MCF 10A (cell line): ENCODE measurements around the gene FBLN2. TPM values are rescaled to one million over a fixed set of nuclear protein-coding genes. Genes with fewer than 3 reads are reported as not detected.

Experiments used
- BruUV-seq: library from RNA; stranded (reverse); fragments of 400-500 nt; replicated peaks from 2 replicates; lab custom pipeline; 2021; lab: Mats Ljungman, UMichigan
- CTCF ChIA-PET: fragments of 300-600 bp; sonication (Branson Sonifier 250); formaldehyde crosslinking; extraction: SDS; loops from one replicate; lab custom pipeline; 2021; ENCODE audit warnings: antibody characterized with exemption, inconsistent platforms; lab: Yijun Ruan, JAX
- POLR2A ChIA-PET: fragments of 300-600, 350-650 bp; sonication (Branson Sonifier 250); formaldehyde crosslinking; extraction: SDS; loops from one replicate; lab custom pipeline; 2020; ENCODE audit warnings: antibody characterized with exemption, inconsistent platforms; lab: Yijun Ruan, JAX
- DNase-seq: peaks from one replicate; pipeline ENCODE4 v3.0.0-alpha.2; 2018; ENCODE audit not compliant: unreplicated experiment
- H3K27ac Mint-ChIP-seq: one replicate; pipeline ENCODE4 v1.8.0; 2022; ENCODE audit warnings: mild to moderate bottlenecking, low read depth, mixed read lengths; ENCODE audit not compliant: unreplicated experiment
- H3K27me3 Mint-ChIP-seq: one replicate; pipeline ENCODE4 v1.8.0; 2022; ENCODE audit warnings: mixed read lengths; ENCODE audit not compliant: insufficient read depth, unreplicated experiment
- H3K36me3 Mint-ChIP-seq: one replicate; pipeline ENCODE4 v1.8.0; 2022; ENCODE audit warnings: mild to moderate bottlenecking, moderate library complexity, mixed read lengths; ENCODE audit not compliant: insufficient read depth, unreplicated experiment
- H3K4me1 Mint-ChIP-seq: one replicate; pipeline ENCODE4 v1.8.0; 2022; ENCODE audit warnings: mixed read lengths; ENCODE audit not compliant: insufficient read depth, unreplicated experiment
- H3K4me3 Mint-ChIP-seq: one replicate; pipeline ENCODE4 v1.8.0; 2022; ENCODE audit warnings: mild to moderate bottlenecking, moderate library complexity, mixed read lengths; ENCODE audit not compliant: unreplicated experiment
- H3K9me3 Mint-ChIP-seq: one replicate; pipeline ENCODE4 v1.8.0; 2022; ENCODE audit warnings: mixed read lengths; ENCODE audit not compliant: unreplicated experiment
- intact Hi-C: fragments of 100-400 bp; cut with micrococcal nuclease; formaldehyde crosslinking; loops from 2 replicates; pipeline ENCODE4 v1.14.1; 2022
- total RNA-seq: library from RNA; stranded (reverse); gene quantifications from 2 replicates; pipeline ENCODE4 v1.2.3, GENCODE V29; 2022
- TF ChIP-seq, protein P1 (sequence below): fragments of 200-600 bp; IDR thresholded peaks from one replicate; pipeline ENCODE4 v1.8.0; 2022; ENCODE audit warnings: antibody characterized with exemption, mild to moderate bottlenecking; ENCODE audit not compliant: unreplicated experiment

Gene FBLN2
- total RNA-seq, 1 experiment from 2014 or later = not detected

DNA sequence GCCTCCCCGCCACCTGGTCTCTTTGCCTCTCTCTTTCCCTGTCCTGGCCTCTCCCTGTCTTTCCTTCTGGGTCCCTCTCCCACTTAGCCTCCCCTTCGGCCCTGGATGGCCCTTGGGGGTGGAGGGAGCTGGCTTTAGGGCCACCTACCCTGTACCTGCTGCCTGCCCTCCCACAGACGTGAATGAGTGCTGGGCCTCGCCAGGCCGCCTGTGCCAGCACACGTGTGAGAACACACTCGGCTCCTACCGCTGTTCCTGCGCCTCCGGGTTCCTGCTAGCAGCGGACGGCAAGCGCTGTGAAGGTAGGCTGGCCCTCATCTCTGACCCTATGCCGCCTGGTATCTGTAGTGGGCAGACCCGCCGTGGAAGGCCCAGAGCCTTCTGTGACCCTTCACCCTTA, 80.7 kb downstream of the FBLN2 start:
- ChIA-PET CTCF (no interaction called here), POLR2A (no interaction called here)
- DNase-seq = no peak
- H3K36me3 Mint-ChIP-seq = no peaks in the 10 kb centered on the region
- intact Hi-C loops = no loop called here
- BruUV-seq = no TSS peak
- H3K27me3 Mint-ChIP-seq = no peaks in the 10 kb centered on the region
- H3K9me3 Mint-ChIP-seq = no peaks in the 10 kb centered on the region
- no peak overlapping the region for H3K4me3 Mint-ChIP-seq
- no peaks in the 10 kb centered on the region for H3K4me1 Mint-ChIP-seq
- TF ChIP-seq, protein P1, sequence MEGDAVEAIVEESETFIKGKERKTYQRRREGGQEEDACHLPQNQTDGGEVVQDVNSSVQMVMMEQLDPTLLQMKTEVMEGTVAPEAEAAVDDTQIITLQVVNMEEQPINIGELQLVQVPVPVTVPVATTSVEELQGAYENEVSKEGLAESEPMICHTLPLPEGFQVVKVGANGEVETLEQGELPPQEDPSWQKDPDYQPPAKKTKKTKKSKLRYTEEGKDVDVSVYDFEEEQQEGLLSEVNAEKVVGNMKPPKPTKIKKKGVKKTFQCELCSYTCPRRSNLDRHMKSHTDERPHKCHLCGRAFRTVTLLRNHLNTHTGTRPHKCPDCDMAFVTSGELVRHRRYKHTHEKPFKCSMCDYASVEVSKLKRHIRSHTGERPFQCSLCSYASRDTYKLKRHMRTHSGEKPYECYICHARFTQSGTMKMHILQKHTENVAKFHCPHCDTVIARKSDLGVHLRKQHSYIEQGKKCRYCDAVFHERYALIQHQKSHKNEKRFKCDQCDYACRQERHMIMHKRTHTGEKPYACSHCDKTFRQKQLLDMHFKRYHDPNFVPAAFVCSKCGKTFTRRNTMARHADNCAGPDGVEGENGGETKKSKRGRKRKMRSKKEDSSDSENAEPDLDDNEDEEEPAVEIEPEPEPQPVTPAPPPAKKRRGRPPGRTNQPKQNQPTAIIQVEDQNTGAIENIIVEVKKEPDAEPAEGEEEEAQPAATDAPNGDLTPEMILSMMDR = no peak
- H3K27ac Mint-ChIP-seq = no peak overlapping the region

DNA sequence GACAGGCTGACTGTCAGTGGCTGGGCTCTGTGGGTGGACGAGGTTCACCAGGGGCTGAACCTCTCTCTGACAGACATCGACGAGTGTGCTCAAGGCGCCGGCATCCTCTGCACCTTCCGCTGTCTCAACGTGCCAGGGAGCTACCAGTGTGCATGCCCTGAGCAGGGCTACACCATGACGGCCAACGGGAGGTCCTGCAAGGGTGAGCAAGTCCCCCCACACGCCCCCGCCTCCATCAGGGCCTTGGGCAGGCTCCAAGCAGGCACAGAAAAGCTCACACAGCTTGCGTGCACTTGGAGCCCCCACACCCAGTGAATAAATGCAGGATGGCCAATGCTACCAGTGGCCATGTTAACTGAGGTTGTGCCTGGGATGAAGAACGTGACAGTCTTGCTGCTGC, 82.3 kb downstream of the FBLN2 start:
- TF ChIP-seq, protein P1 = no peak
- no peaks in the 10 kb centered on the region for H3K9me3 Mint-ChIP-seq
- intact Hi-C loops = no loop called here
- no peak overlapping the region for H3K27ac Mint-ChIP-seq
- CTCF ChIA-PET = interaction anchor here (1.1 to 1.7 kb wide), 4 partner anchors 11 to 18 kb away, joined by 3 to 7 read pairs (median 4); no protein-coding TSS in a partner anchor
- POLR2A ChIA-PET = interaction anchor here (0.7 kb wide), 1 partner anchor 60 kb away, joined by 3 read pairs; no protein-coding TSS in a partner anchor
- H3K27me3 Mint-ChIP-seq = no peaks in the 10 kb centered on the region
- no TSS peak for BruUV-seq
- no peaks in the 10 kb centered on the region for H3K4me1 Mint-ChIP-seq
- no peak overlapping the region for H3K4me3 Mint-ChIP-seq
- H3K36me3 Mint-ChIP-seq = no peaks in the 10 kb centered on the region
- DNase-seq = no peak

GRCh38 chr3:13633176-13633575, 84.3 kb downstream of the FBLN2 start:
- TF ChIP-seq, protein P1 = no peak
- Mint-ChIP-seq H3K4me1 (no peaks in the 10 kb centered on the region), H3K27me3 (no peaks in the 10 kb centered on the region), H3K27ac (no peak overlapping the region), H3K36me3 (no peaks in the 10 kb centered on the region), H3K4me3 (no peak overlapping the region), H3K9me3 (no peaks in the 10 kb centered on the region)
- DNase-seq = no peak
- ChIA-PET CTCF (interaction anchor here (0.9 to 1.1 kb wide), 2 partner anchors 13 to 137 kb away, joined by 3 read pairs; no protein-coding TSS in a partner anchor), POLR2A (interaction anchor here (1.1 kb wide), 1 partner anchor 12 kb away, joined by 3 read pairs; no protein-coding TSS in a partner anchor)
- intact Hi-C loops = no loop called here
- BruUV-seq = no TSS peak

GRCh38 chr3:13634151-13634550, 85.2 kb downstream of the FBLN2 start:
- TF ChIP-seq, protein P1 = no peak
- ChIA-PET CTCF (interaction anchor here (0.7 to 1.9 kb wide), 6 partner anchors 12 to 1275 kb away, joined by 3 to 10 read pairs (median 3); no protein-coding TSS in a partner anchor), POLR2A (interaction anchor here (0.6 kb wide), 1 partner anchor 22 kb away, joined by 3 read pairs; no protein-coding TSS in a partner anchor)
- no peak overlapping the region for H3K27ac Mint-ChIP-seq
- no peak for DNase-seq
- H3K9me3 Mint-ChIP-seq = no peaks in the 10 kb centered on the region
- intact Hi-C loops = no loop called here
- no TSS peak for BruUV-seq
- H3K4me3 Mint-ChIP-seq = no peak overlapping the region
- peaks cover 9% of the 10 kb centered on the region for H3K4me1 Mint-ChIP-seq
- no peaks in the 10 kb centered on the region for H3K36me3 Mint-ChIP-seq
- no peaks in the 10 kb centered on the region for H3K27me3 Mint-ChIP-seq
